Upper lobe of right lung (tissue), 1 donor: ENCODE data around the gene GTPBP2. TPM values are rescaled to one million over a fixed set of nuclear protein-coding genes. Genes with fewer than 3 reads are reported as not detected.

Experiments used
- ATAC-seq: fragments of 200-7000 bp; cut with Tn5 transposase; one replicate; pipeline ENCODE4 v1.9.1; 2020; ENCODE audit warnings: mild to moderate bottlenecking, moderate library complexity
- DNase-seq: peaks from one replicate; pipeline ENCODE4 v3.0.0-alpha.2; 2020
- H3K27ac ChIP-seq: fragments of 200-600 bp; one replicate; pipeline ENCODE4 v1.8.0; 2022
- H3K27me3 ChIP-seq: fragments of 200-600 bp; one replicate; pipeline ENCODE4 v1.8.0; 2022; ENCODE audit warnings: mild to moderate bottlenecking
- H3K36me3 ChIP-seq: fragments of 200-600 bp; one replicate; pipeline ENCODE4 v1.8.0; 2022
- H3K4me1 ChIP-seq: fragments of 200-600 bp; one replicate; pipeline ENCODE4 v1.8.0; 2022
- H3K4me3 ChIP-seq: fragments of 200-600 bp; one replicate; pipeline ENCODE4 v1.8.0; 2022; ENCODE audit warnings: mild to moderate bottlenecking
- H3K9me3 ChIP-seq: fragments of 200-600 bp; one replicate; pipeline ENCODE4 v1.8.0; 2022
- CTCF ChIP-seq: fragments of 200-600 bp; IDR thresholded peaks from one replicate; pipeline ENCODE4 v1.8.0; 2022; ENCODE audit warnings: antibody characterized with exemption
- intact Hi-C: fragments of 100-400 bp; cut with DNase I; formaldehyde crosslinking; loops from one replicate; pipeline ENCODE4 v1.11.0; 2022
- total RNA-seq: library from RNA; stranded (reverse); fragmentation: NEBNext Ultra II Directional; extraction: Animal tissue kit (Norgen Biotek cat#: 25700); gene quantifications from one replicate; pipeline ENCODE4 v1.2.1, GENCODE V29; 2021
- donor health status: DM: no; HTN: yes; CAD: no; lungs with severe emphysema.

GTPBP2 gene
- total RNA-seq, 1 donor from 2014 or later, result 85.7 TPM

DNA sequence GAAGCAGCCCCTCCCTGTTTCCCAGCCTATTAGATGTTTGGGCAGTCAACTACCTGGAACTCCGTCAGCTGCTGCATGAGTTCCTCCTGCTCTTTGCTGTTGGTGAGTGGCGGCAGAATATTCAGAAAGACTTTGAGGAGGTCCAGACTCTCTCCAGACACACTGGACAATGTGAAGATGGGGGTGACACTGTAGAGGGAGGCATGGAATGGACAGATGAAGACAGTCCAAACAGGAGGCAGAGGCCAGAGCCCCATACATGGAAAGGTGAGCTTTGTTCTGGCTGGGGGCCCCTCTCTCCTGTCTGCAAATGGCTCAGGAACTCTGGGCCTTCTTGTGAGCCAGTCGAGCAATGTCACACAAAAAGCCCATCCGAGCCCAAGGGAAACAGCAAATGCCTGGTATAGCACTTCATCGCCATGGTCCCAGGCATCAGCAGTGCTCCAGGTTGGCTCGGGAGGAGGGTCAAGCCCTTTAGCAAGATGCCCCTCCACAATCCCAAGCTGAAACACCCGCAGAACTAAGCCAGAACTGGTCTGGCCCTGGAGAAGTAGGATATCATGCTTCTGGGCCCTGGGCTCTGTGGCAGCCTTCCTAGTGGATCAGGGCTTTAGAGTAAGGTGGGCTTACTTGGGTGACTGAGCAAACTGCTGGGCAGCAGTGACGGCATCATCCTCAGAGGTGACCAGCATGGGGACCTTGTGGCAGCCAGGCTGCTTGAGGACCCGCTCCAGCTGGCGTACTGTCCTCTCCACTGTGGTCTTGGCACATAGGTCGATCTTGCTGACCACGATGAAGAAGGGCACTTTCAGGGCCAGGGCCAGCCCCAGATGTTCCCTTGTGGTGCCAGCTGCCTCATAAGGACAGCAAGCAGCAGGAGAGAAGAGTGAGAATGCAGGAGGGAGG, 4.9 kb downstream of the GTPBP2 start:
- H3K4me1 ChIP-seq, result peaks cover 19% of the 10 kb centered on the region
- H3K4me3 ChIP-seq, result no peak overlapping the region
- no peaks in the 10 kb centered on the region for H3K27me3 ChIP-seq
- DNase-seq (no peak), ATAC-seq (no peak)
- no peaks in the 10 kb centered on the region for H3K9me3 ChIP-seq
- no peak for TF ChIP-seq CTCF
- intact Hi-C loops, result no loop called here
- H3K36me3 ChIP-seq, result peaks cover 70% of the 10 kb centered on the region
- H3K27ac ChIP-seq, result no peak overlapping the region

DNA sequence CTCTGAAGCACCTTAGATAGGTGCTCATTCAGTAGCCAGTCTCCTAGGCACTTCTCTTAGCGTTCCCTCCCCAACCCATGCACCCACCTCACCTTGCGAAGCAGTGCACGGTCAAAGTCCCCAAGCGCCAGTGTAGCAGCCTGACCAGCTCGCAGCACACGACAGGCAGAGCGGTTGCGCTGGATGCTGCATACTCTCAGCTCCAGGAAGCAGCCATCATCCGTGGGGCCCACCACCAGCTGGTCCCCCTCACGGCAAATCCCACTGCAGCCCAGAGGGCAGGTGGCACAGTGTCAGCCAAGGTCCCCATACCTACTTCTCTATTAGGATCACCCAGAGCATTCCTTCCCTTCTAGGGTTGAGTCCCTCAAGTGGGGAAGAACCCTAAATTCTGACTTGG, 6.5 kb downstream of the GTPBP2 start:
- H3K4me3 ChIP-seq, result no peak overlapping the region
- peaks cover 83% of the 10 kb centered on the region for H3K36me3 ChIP-seq
- no peaks in the 10 kb centered on the region for H3K27me3 ChIP-seq
- DNase-seq (no peak), ATAC-seq (no peak)
- H3K9me3 ChIP-seq, result no peaks in the 10 kb centered on the region
- TF ChIP-seq CTCF, result no peak
- intact Hi-C loops, result no loop called here
- peaks cover 13% of the 10 kb centered on the region for H3K4me1 ChIP-seq
- no peak overlapping the region for H3K27ac ChIP-seq

- Histone ChIP-seq H3K9me3 (no peaks in the 10 kb centered on the region), H3K36me3 (peaks cover 83% of the 10 kb centered on the region), H3K4me1 (peaks cover 6% of the 10 kb centered on the region), H3K27ac (no peak overlapping the region), H3K4me3 (no peak overlapping the region), H3K27me3 (no peaks in the 10 kb centered on the region)
- DNase-seq, result no peak
- intact Hi-C loops, result no loop called here
- no peak for ATAC-seq
- TF ChIP-seq CTCF, result no peak
Observed at GRCh38 chr6:43621836-43622180, 7.3 kb downstream of the GTPBP2 start.

GRCh38 chr6:43621078-43621835, 7.8 kb downstream of the GTPBP2 start:
- no peak for ATAC-seq
- Histone ChIP-seq H3K27me3 (no peaks in the 10 kb centered on the region), H3K9me3 (no peaks in the 10 kb centered on the region), H3K36me3 (peaks cover 82% of the 10 kb centered on the region), H3K4me3 (no peak overlapping the region), H3K27ac (no peak overlapping the region), H3K4me1 (peaks cover under 1% of the 10 kb centered on the region)
- intact Hi-C loops, result no loop called here
- no peak for TF ChIP-seq CTCF
- DNase-seq, result no peak

DNA sequence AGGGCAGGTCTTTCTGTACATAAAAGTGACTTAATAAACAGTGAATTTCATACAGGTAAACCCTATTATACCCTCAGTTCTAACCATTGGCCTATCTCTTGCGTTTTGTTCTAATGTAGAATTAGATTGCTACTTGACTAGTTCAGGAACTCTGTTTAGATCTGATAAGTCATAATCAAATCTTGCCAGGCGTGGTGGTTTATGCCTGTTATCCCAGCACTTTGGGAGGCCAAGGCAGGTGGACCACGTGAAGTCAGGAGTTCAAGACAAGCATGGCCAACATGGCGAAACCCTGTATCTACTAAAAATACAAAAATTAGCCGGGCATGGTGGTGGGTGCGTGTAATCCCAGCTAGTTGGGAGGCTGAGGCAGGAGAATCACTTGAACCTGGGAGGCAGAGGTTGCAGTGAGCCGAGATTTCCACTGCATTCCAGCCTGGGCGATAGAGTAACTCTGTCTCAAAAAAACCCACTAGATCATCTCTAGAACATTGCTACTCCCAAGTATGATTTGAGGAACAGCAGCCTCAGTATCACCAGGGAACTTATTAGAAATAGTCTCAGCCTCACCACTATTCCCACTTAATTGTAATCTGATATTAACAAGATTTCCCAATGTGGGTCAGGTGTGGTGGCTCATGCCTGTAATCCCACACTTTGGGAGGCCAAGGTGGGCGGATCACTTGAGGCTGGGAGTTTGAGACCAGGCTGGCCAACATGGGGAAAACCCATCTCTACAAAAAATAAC, 12.2 kb downstream of the GTPBP2 start:
- Histone ChIP-seq H3K27me3 (no peaks in the 10 kb centered on the region), H3K4me3 (no peak overlapping the region), H3K36me3 (peaks cover 73% of the 10 kb centered on the region), H3K27ac (no peak overlapping the region), H3K4me1 (no peaks in the 10 kb centered on the region), H3K9me3 (no peaks in the 10 kb centered on the region)
- TF ChIP-seq CTCF, result no peak
- ATAC-seq, result no peak
- intact Hi-C loops, result no loop called here
- DNase-seq, result no peak
